DOHH2 (cell line): Measurements from ENCODE around the gene CD74.

Experiments
- H3F3A ChIP-seq: fragments of 200-600 bp; sonication (generic), shearing (Covaris generic); 2 replicates; pipeline ENCODE4 v1.6.0; 2016; ENCODE audit warnings: antibody characterized with exemption, mild to moderate bottlenecking; ENCODE audit not compliant: control insufficient read depth, insufficient read depth
- H3K27ac ChIP-seq: fragments of 200-600 bp; sonication (generic); 2 replicates; pipeline ENCODE4 v1.5.1; 2014; ENCODE audit warnings: low read depth, mild to moderate bottlenecking, low read length, moderate library complexity
- H3K27me3 ChIP-seq: fragments of 200-600 bp; sonication (generic); 2 replicates; pipeline ENCODE4 v1.6.1; 2014; ENCODE audit warnings: mild to moderate bottlenecking, low read length, mixed read lengths; ENCODE audit not compliant: control insufficient read depth
- H3K36me3 ChIP-seq: fragments of 200-600 bp; sonication (generic); 2 replicates; pipeline ENCODE4 v1.6.1; 2014; ENCODE audit warnings: mild to moderate bottlenecking, low read length, moderate library complexity, mixed read lengths; ENCODE audit not compliant: control insufficient read depth
- H3K4me1 ChIP-seq: fragments of 200-600 bp; sonication (generic); 2 replicates; pipeline ENCODE4 v1.6.1; 2014; ENCODE audit warnings: mild to moderate bottlenecking, low read length, mixed read lengths; ENCODE audit not compliant: control insufficient read depth
- H3K4me2 ChIP-seq: fragments of 200-600 bp; sonication (generic); 2 replicates; pipeline ENCODE4 v1.6.0; 2014; ENCODE audit warnings: mild to moderate bottlenecking, low read length, moderate library complexity
- H3K4me3 ChIP-seq: fragments of 200-600 bp; sonication (generic); 2 replicates; pipeline ENCODE4 v1.5.1; 2014; ENCODE audit warnings: mild to moderate bottlenecking, low read length, mixed read lengths
- H3K79me2 ChIP-seq: fragments of 200-600 bp; sonication (generic); 2 replicates; pipeline ENCODE4 v1.6.1; 2014; ENCODE audit warnings: mild to moderate bottlenecking, low read length, mixed read lengths; ENCODE audit not compliant: control insufficient read depth
- H3K9me2 ChIP-seq: fragments of 200-600 bp; sonication (generic); replicated peaks from 2 replicates; pipeline ENCODE4 v1.6.1; 2014; ENCODE audit warnings: mild to moderate bottlenecking, low read length, mixed read lengths; ENCODE audit not compliant: control insufficient read depth
- H3K9me3 ChIP-seq: fragments of 200-600 bp; sonication (generic); 2 replicates; pipeline ENCODE4 v1.6.1; 2014; ENCODE audit warnings: antibody characterized with exemption, low read length, mixed read lengths; ENCODE audit not compliant: control insufficient read depth, insufficient read depth
- H4K20me1 ChIP-seq: fragments of 200-600 bp; sonication (generic); 2 replicates; pipeline ENCODE4 v1.6.0; 2014; ENCODE audit warnings: low read depth, mild to moderate bottlenecking, antibody characterized with exemption, low read length, moderate library complexity; ENCODE audit not compliant: control insufficient read depth, insufficient read depth
- EZH2phosphoT487 ChIP-seq: fragments of 200-600 bp; sonication (generic); IDR thresholded peaks from 2 replicates; pipeline ENCODE4 v1.6.1; 2017; ENCODE audit warnings: borderline replicate concordance, mild to moderate bottlenecking, antibody characterized with exemption, low read length, moderate library complexity, mixed read lengths
- TF ChIP-seq, protein P1 (sequence below): fragments of 200-600 bp; sonication (generic); IDR thresholded peaks from one replicate; pipeline ENCODE4 v1.5.1; 2014; ENCODE audit warnings: antibody characterized with exemption, mild to moderate bottlenecking, low read depth, low read length; ENCODE audit not compliant: poor library complexity, severe bottlenecking

Gene CD74

DNA sequence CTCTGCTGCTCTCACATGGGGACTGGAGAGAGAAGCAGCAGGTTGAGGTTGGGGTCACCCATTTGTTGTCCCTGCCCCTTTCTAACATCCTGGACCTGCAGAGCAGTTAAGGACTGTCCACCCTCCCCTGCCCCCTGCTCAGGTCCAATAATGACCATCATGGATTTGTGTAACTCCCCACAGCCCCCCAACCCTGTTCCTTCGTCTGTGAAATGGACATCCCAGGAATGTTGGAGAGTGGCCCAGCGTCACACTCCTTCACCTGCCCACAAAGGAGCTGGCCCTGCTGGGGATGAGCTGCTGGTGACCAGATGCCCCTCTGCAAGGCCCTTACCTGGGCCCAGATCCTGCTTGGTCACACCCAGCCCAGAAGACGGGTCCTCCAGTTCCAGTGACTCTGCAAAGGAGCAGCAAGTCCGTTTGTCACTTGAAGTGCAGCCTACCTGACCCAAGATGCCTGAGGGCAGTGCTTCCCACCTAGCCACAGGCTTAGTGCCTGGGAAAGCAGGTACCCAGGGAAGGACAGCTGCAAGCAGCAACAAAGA lies 10.4 kb downstream of the CD74 start:
- Histone ChIP-seq H3F3A (peaks cover 80% of the 10 kb centered on the region), H3K4me2 (no peak overlapping the region), H3K36me3 (peaks cover 100% of the 10 kb centered on the region), H3K27me3 (no peaks in the 10 kb centered on the region), H3K27ac (peak overlapping the region; percentile 30; the same call in 1 of the 2 replicates), H3K4me1 (peaks cover 39% of the 10 kb centered on the region), H3K4me3 (no peak overlapping the region), H4K20me1 (peaks cover 11% of the 10 kb centered on the region; the same call in 1 of the 2 replicates), H3K9me3 (no peaks in the 10 kb centered on the region), H3K79me2 (peaks cover 14% of the 10 kb centered on the region), H3K9me2 (no peaks in the 10 kb centered on the region)
- TF ChIP-seq, protein P1, sequence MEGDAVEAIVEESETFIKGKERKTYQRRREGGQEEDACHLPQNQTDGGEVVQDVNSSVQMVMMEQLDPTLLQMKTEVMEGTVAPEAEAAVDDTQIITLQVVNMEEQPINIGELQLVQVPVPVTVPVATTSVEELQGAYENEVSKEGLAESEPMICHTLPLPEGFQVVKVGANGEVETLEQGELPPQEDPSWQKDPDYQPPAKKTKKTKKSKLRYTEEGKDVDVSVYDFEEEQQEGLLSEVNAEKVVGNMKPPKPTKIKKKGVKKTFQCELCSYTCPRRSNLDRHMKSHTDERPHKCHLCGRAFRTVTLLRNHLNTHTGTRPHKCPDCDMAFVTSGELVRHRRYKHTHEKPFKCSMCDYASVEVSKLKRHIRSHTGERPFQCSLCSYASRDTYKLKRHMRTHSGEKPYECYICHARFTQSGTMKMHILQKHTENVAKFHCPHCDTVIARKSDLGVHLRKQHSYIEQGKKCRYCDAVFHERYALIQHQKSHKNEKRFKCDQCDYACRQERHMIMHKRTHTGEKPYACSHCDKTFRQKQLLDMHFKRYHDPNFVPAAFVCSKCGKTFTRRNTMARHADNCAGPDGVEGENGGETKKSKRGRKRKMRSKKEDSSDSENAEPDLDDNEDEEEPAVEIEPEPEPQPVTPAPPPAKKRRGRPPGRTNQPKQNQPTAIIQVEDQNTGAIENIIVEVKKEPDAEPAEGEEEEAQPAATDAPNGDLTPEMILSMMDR: no peak
- TF ChIP-seq EZH2phosphoT487: no peak

DNA sequence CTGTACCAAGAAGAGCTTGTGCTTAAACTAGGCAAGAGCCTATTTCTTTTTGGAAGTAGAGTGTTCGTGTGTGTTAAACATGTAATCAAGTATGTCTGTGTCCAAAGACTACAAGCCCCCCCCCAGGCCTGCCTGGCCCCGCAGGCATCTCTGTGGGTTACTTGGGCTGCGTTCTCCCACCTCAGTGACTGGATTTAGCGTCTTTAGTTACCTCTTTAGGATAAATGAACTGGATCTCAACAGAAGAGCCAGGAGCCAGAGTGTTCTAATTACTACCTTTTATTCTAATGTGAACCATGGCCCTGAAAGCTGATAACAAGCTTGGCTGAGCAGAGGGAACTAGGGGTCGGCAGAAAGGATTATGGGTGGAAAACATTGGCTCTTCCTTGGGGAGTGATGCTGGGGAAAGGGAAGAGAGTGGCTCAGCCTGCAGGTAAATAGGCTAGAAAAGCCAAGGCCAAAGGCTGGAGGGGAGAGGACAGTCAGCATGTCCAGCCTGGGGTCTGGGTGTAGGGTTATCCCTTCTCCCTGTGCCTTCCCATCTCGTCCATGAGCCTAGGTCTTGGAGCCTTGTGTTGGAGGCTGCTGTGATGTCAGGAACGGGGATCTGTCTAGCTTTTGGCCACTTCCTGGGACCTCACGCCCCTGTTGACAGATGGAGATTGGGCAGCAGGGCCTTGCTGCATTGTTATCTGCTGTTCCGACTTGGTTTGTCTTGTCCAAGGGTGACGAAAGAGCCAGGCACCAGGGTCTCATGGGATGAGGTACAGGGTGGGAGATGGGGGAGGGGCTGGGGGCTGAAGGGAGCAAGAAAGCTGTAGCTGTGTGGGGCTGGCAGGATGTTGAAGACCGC lies 11.1 kb downstream of the CD74 start:
- no peaks in the 10 kb centered on the region for H3K27me3 ChIP-seq
- peaks cover 8% of the 10 kb centered on the region; the same call in 1 of the 2 replicates for H4K20me1 ChIP-seq
- TF ChIP-seq, protein P1: no peak
- no peak for TF ChIP-seq EZH2phosphoT487

GRCh38 chr5:150401076-150401375 lies 11.7 kb downstream of the CD74 start:
- no peaks in the 10 kb centered on the region for H3K9me3 ChIP-seq
- H3K4me1 ChIP-seq: peaks cover 27% of the 10 kb centered on the region
- peak overlapping the region; percentile 30 for H3K27ac ChIP-seq
- H4K20me1 ChIP-seq: peaks cover 4% of the 10 kb centered on the region; the same call in 1 of the 2 replicates
- H3F3A ChIP-seq: peaks cover 78% of the 10 kb centered on the region
- no peak overlapping the region for H3K4me2 ChIP-seq
- no peak overlapping the region for H3K4me3 ChIP-seq
- H3K79me2 ChIP-seq: peaks cover 1% of the 10 kb centered on the region
- no peak for TF ChIP-seq EZH2phosphoT487
- TF ChIP-seq, protein P1: no peak
- no peaks in the 10 kb centered on the region for H3K9me2 ChIP-seq
- H3K36me3 ChIP-seq: peaks cover 96% of the 10 kb centered on the region
- H3K27me3 ChIP-seq: no peaks in the 10 kb centered on the region

More for the DNA sequence above, 11.1 kb downstream of the CD74 start:
- H3K9me3 ChIP-seq: no peaks in the 10 kb centered on the region
- peaks cover 96% of the 10 kb centered on the region for H3K36me3 ChIP-seq
- H3F3A ChIP-seq: peaks cover 84% of the 10 kb centered on the region
- peaks cover 33% of the 10 kb centered on the region for H3K4me1 ChIP-seq
- no peaks in the 10 kb centered on the region for H3K9me2 ChIP-seq
- H3K4me2 ChIP-seq: no peak overlapping the region
- peak overlapping the region; percentile 30 for H3K27ac ChIP-seq
- peaks cover 7% of the 10 kb centered on the region for H3K79me2 ChIP-seq
- H3K4me3 ChIP-seq: no peak overlapping the region
